ENCODE results near the gene LMNA. TPM values are rescaled to one million over a fixed set of nuclear protein-coding genes. Genes with fewer than 3 reads are reported as not detected.
A peak's percentile ranks its signal among the peaks of the same experiment; 100 is the strongest.

LMNA gene
- polyA plus RNA-seq, 1 donor: 138 TPM

DNA sequence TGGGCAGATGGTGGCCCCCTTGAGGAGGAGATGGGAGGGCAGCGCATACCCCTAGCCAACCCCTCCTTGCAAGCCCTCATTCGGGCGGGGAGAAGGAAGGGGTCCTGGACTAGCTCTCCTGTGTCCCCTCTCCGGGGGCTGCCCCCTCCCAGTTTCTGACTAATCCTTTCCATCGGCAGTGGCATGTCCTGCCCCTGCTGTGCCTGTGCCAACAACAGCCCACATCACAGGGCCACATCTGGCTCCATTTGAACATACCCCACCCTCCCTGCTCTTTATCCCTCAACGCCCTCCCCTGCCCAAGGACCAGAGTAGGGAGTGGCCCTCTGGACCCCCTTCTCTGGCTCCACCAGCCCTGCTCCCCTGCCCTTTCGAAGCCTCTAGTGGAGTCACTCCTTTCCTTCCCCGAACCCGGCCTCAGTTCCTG is 11.0 kb upstream of the LMNA start:
- no peak overlapping the region for H3K4me3 ChIP-seq (ENCODE audit: low read length)
- H3K4me1 ChIP-seq (ENCODE audit: control insufficient read depth, insufficient read depth, low read length): peaks cover 65% of the 10 kb centered on the region
- H3K27me3 ChIP-seq (ENCODE audit: control insufficient read depth, insufficient read depth, low read length): no peaks in the 10 kb centered on the region

DNA sequence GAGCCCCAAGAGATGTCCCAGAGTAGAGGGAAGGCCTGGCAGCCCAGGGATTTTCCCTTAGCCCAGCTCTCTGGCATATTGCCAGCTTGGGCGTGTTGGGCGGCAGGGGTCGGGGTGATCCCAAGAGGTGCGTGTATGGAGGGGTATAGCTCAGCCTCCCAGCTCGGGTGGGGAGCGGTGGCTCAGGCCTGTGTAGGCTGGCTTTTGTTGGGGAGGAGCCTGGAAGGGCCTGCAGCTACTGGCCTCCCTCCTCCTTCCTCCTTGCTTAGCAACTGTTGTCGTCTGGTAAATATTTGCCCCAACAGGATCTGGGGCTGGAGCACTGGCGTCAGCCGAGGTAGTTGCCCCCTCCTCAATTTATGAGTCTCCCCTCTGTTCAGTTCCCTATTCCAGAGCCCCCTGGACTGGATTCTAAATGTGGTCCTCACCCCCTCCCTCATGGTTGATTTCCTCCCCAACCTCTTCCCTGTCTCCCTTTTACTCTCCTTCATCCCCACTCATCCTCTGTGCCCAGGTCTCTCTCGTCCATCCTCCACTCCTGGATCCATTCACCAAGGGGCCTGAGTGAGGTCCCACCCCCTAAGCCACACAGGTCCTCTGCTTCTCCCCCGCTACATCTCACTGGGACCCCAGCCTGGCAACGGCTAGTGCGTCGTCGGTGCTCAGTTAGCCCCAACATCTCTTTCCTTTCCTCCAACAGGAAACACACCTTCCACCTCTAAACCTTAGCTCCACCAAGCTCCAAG is 10.3 kb upstream of the LMNA start:
- WGBS (ENCODE audit: insufficient coverage, low lambda C conversion rate): 12% methylated on average over 4 of the region's 15 CpGs
- H3K4me1 ChIP-seq (ENCODE audit: control insufficient read depth, insufficient read depth, low read length): peaks cover 65% of the 10 kb centered on the region

More for the DNA sequence above, 11.0 kb upstream of the LMNA start:
- WGBS (ENCODE audit: insufficient coverage, low lambda C conversion rate): 60% methylated on average over 1 of the region's 9 CpGs
- Histone ChIP-seq H3K27ac (ENCODE audit: low read length) (peak overlapping the region; percentile 83), H3K9me3 (ENCODE audit: control insufficient read depth, low read depth, low read length) (no peaks in the 10 kb centered on the region), H3K36me3 (ENCODE audit: control insufficient read depth, insufficient read depth, low read length) (no peaks in the 10 kb centered on the region)
- peak in 1 of 2 donors; percentile 39 for DNase-seq

GRCh38 chr1:156104861-156105832 is 9.4 kb upstream of the LMNA start:
- H3K4me1 ChIP-seq (ENCODE audit: control insufficient read depth, insufficient read depth, low read length): peaks cover 62% of the 10 kb centered on the region
- peak overlapping the region; percentile 44 for H3K4me3 ChIP-seq (ENCODE audit: low read length)
- H3K27ac ChIP-seq (ENCODE audit: low read length): peak overlapping the region; percentile 83
- no peaks in the 10 kb centered on the region for H3K36me3 ChIP-seq (ENCODE audit: control insufficient read depth, insufficient read depth, low read length)
- H3K27me3 ChIP-seq (ENCODE audit: control insufficient read depth, insufficient read depth, low read length): no peaks in the 10 kb centered on the region
- no CpG with 5 or more reads among the region's 11 CpGs for WGBS (ENCODE audit: insufficient coverage, low lambda C conversion rate)
- H3K9me3 ChIP-seq (ENCODE audit: control insufficient read depth, low read depth, low read length): no peaks in the 10 kb centered on the region
- DNase-seq: peak in 1 of 2 donors; percentile 74

More for the DNA sequence above, 10.3 kb upstream of the LMNA start:
- no peak overlapping the region for H3K4me3 ChIP-seq (ENCODE audit: low read length)
- H3K36me3 ChIP-seq (ENCODE audit: control insufficient read depth, insufficient read depth, low read length): no peaks in the 10 kb centered on the region
- peak overlapping the region; percentile 83 for H3K27ac ChIP-seq (ENCODE audit: low read length)
- no peaks in the 10 kb centered on the region for H3K9me3 ChIP-seq (ENCODE audit: control insufficient read depth, low read depth, low read length)
- peak; percentile 91 to 93 for DNase-seq
- H3K27me3 ChIP-seq (ENCODE audit: control insufficient read depth, insufficient read depth, low read length): no peaks in the 10 kb centered on the region

GRCh38 chr1:156106624-156107488 is 7.7 kb upstream of the LMNA start:
- no peak for DNase-seq
- Histone ChIP-seq H3K36me3 (ENCODE audit: control insufficient read depth, insufficient read depth, low read length) (no peaks in the 10 kb centered on the region), H3K4me3 (ENCODE audit: low read length) (peak overlapping the region; percentile 44), H3K27ac (ENCODE audit: low read length) (peak overlapping the region; percentile 83), H3K9me3 (ENCODE audit: control insufficient read depth, low read depth, low read length) (no peaks in the 10 kb centered on the region), H3K27me3 (ENCODE audit: control insufficient read depth, insufficient read depth, low read length) (no peaks in the 10 kb centered on the region), H3K4me1 (ENCODE audit: control insufficient read depth, insufficient read depth, low read length) (peaks cover 50% of the 10 kb centered on the region)
- WGBS (ENCODE audit: insufficient coverage, low lambda C conversion rate): no CpG with 5 or more reads among the region's 14 CpGs

DNA sequence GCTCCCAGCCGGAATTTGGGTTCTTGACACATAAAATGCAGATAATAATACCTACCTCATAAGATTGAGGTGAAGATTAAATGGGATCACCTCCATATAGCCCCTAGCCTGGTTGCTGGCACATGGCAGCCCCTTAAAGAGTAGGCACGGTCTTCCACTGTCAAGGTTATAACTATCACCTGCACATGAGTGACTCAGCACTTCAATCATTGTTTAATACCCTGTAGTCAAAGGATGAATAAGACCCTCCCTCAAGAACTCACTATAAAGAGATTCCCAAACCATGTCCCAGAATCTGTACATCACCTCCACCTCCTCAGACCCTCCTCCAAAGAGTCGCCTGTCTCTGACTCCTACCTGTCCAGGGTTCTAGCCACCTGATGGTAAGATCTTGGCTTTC is 6.5 kb upstream of the LMNA start:
- no peak for DNase-seq
- WGBS (ENCODE audit: insufficient coverage, low lambda C conversion rate): no CpG with 5 or more reads among the region's 3 CpGs
- H3K4me1 ChIP-seq (ENCODE audit: control insufficient read depth, insufficient read depth, low read length): peaks cover 38% of the 10 kb centered on the region
- H3K9me3 ChIP-seq (ENCODE audit: control insufficient read depth, low read depth, low read length): no peaks in the 10 kb centered on the region
- H3K27ac ChIP-seq (ENCODE audit: low read length): no peak overlapping the region
- no peaks in the 10 kb centered on the region for H3K27me3 ChIP-seq (ENCODE audit: control insufficient read depth, insufficient read depth, low read length)
- no peak overlapping the region for H3K4me3 ChIP-seq (ENCODE audit: low read length)
- H3K36me3 ChIP-seq (ENCODE audit: control insufficient read depth, insufficient read depth, low read length): no peaks in the 10 kb centered on the region

DNA sequence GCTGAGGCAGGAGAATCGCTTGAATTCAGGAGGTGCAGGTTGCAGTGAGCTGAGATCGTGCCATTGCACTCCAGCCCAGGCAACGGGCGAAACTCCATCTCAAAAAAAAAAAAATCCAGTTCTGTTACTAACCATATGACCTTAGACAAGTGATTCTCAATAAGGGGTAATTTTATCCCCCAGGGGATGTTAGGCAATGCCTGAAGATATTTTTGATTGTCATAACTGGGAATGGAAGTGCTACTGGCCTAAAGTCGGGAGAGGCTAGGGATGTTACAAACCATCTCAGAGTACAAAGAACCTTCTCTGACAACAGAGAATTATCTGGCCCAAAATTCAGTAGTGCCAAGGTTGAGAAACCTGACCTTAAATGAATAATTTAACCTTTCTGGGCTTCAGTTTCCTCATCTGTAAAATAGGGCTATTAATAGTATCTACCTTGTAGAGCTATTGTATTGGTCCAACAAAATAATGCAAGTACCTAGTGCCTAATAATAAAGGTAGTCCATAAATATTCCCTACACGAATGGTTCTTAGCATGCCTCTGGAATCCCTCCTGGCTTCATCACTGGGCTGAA is 5.8 kb upstream of the LMNA start:
- no CpG with 5 or more reads among the region's 6 CpGs for WGBS (ENCODE audit: insufficient coverage, low lambda C conversion rate)
- no peak for DNase-seq
- H3K36me3 ChIP-seq (ENCODE audit: control insufficient read depth, insufficient read depth, low read length): no peaks in the 10 kb centered on the region
- H3K4me3 ChIP-seq (ENCODE audit: low read length): no peak overlapping the region
- H3K4me1 ChIP-seq (ENCODE audit: control insufficient read depth, insufficient read depth, low read length): peaks cover 36% of the 10 kb centered on the region
- H3K27ac ChIP-seq (ENCODE audit: low read length): no peak overlapping the region
- no peaks in the 10 kb centered on the region for H3K27me3 ChIP-seq (ENCODE audit: control insufficient read depth, insufficient read depth, low read length)
- no peaks in the 10 kb centered on the region for H3K9me3 ChIP-seq (ENCODE audit: control insufficient read depth, low read depth, low read length)

DNA sequence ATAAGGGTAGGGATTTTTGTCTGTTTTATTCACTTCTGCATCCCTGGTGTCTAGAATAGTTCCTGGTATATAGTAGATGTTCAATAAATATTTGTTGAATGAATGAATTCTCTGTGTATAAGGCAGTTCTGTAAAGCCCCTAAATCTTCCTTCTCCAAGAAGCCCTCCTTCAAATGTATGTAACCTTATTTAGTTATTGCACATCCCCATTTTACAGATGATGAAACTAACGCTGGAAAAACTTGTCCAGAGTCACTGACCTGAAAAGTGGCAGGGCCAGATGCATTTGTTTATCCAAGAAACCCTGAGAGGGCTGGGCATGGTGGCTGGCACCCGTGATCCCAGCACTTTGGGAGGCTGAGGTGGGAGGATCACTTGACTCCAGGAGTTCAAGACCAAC is 4.3 kb upstream of the LMNA start:
- no peak overlapping the region for H3K27ac ChIP-seq (ENCODE audit: low read length)
- no peaks in the 10 kb centered on the region for H3K27me3 ChIP-seq (ENCODE audit: control insufficient read depth, insufficient read depth, low read length)
- DNase-seq: no peak
- WGBS (ENCODE audit: insufficient coverage, low lambda C conversion rate): no CpG with 5 or more reads among the region's 2 CpGs
- no peaks in the 10 kb centered on the region for H3K9me3 ChIP-seq (ENCODE audit: control insufficient read depth, low read depth, low read length)
- H3K36me3 ChIP-seq (ENCODE audit: control insufficient read depth, insufficient read depth, low read length): no peaks in the 10 kb centered on the region
- no peak overlapping the region for H3K4me3 ChIP-seq (ENCODE audit: low read length)
- peaks cover 28% of the 10 kb centered on the region for H3K4me1 ChIP-seq (ENCODE audit: control insufficient read depth, insufficient read depth, low read length)

DNA sequence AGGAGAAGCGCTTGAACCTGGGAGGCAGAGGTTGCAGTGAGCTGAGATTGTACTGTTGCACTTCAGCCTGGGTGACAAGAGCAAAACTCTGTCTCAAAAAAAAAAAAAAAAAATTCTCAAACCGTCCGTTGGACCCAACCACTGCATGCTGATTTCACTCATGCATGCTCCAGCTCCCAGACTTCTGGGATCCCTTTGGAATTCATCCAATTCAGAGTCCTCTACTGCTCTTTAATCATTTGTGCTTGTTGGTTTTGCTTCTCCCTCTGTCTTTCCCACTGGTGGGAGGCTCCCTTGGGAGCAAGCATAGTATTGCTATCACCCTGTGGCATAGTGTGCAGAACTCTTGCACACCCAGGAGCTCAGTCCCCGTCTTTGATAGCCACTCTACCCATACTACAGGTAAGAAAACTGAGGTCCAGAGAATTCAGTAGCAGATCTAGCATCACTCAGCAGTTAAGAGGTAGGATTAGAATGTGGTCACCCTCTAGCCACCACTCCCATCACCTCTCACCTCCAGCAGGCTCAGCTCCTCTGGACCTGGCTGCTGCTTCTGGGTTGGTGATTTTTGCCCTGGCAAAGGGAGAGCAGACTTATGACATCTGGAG is 3.1 kb upstream of the LMNA start:
- no CpG with 5 or more reads among the region's 4 CpGs for WGBS (ENCODE audit: insufficient coverage, low lambda C conversion rate)
- H3K36me3 ChIP-seq (ENCODE audit: control insufficient read depth, insufficient read depth, low read length): no peaks in the 10 kb centered on the region
- peaks cover 20% of the 10 kb centered on the region for H3K4me1 ChIP-seq (ENCODE audit: control insufficient read depth, insufficient read depth, low read length)
- H3K27me3 ChIP-seq (ENCODE audit: control insufficient read depth, insufficient read depth, low read length): no peaks in the 10 kb centered on the region
- H3K9me3 ChIP-seq (ENCODE audit: control insufficient read depth, low read depth, low read length): no peaks in the 10 kb centered on the region
- no peak for DNase-seq
- no peak overlapping the region for H3K27ac ChIP-seq (ENCODE audit: low read length)
- no peak overlapping the region for H3K4me3 ChIP-seq (ENCODE audit: low read length)

DNA sequence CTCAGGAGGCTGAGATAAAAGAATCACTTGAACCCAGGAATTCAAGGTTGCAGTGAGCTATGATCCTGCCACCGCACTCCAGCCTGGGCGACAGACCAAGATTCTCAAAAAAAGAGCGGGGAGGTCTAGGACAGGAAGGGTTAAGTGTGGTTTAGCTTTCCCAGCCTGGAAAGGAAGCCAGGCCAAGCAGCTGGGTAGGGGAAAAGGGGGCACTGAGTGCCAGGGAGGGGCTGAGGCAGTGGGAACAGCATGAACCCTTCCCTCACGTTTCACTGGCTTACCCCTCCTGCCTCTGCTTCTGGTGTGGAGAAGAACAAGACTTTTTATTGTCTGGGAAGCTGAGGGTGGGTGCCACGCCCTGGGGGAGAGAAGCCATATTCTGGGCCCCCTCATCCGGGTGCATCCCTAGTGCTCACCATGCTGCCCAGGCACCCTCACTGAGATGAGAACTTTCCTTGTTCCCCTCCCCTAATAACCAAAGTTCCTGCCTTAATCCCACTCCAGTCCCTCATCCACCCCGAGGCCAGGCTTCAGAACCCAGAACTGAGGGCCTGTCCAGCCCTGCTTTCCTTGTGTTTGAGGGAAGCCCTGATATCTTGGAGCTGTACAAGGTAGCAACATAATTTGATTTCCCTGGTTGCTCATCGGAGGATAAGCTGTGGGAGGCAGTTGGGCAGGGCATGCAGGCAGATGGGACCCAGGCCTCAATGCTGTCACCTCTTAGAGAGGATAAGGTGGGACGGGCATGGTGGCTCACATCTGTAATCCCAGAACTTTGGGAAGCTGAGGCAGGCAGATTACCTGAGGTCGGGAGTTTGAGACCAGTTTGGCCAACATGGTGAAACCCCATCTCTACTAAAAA is 2.0 kb upstream of the LMNA start:
- H3K27ac ChIP-seq (ENCODE audit: low read length): no peak overlapping the region
- no CpG with 5 or more reads among the region's 10 CpGs for WGBS (ENCODE audit: insufficient coverage, low lambda C conversion rate)
- no peak for DNase-seq

More for the DNA sequence above, 2.0 kb upstream of the LMNA start:
- no peak overlapping the region for H3K4me3 ChIP-seq (ENCODE audit: low read length)
- no peaks in the 10 kb centered on the region for H3K36me3 ChIP-seq (ENCODE audit: control insufficient read depth, insufficient read depth, low read length)
- H3K27me3 ChIP-seq (ENCODE audit: control insufficient read depth, insufficient read depth, low read length): no peaks in the 10 kb centered on the region
- H3K4me1 ChIP-seq (ENCODE audit: control insufficient read depth, insufficient read depth, low read length): peaks cover 24% of the 10 kb centered on the region
- H3K9me3 ChIP-seq (ENCODE audit: control insufficient read depth, low read depth, low read length): no peaks in the 10 kb centered on the region
